Measurements from ENCODE around the gene PRSS16.

PRSS16 gene

DNA sequence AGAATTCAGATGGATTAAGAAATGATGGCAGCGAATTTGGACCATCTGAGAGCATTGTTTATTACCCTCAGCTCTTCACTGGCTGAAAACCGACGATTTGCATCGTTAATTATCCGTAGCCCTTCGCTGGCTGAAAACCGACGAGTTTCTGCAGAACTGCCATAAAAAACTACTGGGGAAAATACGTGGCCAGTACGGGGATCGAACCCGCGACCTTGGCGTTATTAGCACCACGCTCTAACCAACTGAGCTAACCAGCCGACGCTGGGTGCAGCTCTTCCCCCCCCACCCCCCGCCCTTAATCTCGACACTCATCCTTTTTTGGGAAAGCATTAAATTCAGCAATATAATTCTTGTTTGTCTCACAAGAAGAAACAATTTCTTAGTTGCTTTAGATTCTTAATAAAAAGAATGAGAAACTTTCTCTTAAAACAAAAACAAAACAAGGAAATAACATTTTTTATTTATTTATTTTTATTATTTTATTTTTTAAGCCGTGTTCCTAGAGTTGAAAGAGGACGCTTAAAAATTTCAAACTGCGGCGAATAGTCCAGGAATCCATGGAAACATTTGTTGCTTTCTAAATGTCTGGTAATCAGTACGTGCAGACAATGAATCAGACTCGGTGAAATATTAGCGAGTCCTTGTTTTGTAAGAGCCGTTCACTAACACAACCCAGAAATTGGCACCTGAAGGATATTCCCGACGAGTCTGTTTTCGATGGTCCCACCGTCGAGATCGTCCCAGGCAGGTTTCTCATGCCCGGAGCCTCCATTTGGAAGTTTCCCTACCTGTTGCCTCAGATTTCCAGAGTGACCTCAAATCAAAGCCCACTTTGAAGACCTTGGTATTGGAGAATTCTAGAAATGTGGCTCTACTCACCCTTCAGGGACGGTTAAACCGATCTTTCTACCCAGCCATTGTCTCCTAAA lies 27.8 kb downstream of the PRSS16 start:
- ChIA-PET POLR2A (ENCODE audit: low non-redundant PET) (no interaction called here), CTCF (no interaction called here)
- H3K27ac ChIP-seq, result no peak overlapping the region
- TF ChIP-seq, protein P1, sequence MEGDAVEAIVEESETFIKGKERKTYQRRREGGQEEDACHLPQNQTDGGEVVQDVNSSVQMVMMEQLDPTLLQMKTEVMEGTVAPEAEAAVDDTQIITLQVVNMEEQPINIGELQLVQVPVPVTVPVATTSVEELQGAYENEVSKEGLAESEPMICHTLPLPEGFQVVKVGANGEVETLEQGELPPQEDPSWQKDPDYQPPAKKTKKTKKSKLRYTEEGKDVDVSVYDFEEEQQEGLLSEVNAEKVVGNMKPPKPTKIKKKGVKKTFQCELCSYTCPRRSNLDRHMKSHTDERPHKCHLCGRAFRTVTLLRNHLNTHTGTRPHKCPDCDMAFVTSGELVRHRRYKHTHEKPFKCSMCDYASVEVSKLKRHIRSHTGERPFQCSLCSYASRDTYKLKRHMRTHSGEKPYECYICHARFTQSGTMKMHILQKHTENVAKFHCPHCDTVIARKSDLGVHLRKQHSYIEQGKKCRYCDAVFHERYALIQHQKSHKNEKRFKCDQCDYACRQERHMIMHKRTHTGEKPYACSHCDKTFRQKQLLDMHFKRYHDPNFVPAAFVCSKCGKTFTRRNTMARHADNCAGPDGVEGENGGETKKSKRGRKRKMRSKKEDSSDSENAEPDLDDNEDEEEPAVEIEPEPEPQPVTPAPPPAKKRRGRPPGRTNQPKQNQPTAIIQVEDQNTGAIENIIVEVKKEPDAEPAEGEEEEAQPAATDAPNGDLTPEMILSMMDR (conservative IDR thresholded peaks at IDR 0.05; ENCODE audit: low read depth), result no peak
- no peak for DNase-seq (ENCODE audit: low spot score)

DNA sequence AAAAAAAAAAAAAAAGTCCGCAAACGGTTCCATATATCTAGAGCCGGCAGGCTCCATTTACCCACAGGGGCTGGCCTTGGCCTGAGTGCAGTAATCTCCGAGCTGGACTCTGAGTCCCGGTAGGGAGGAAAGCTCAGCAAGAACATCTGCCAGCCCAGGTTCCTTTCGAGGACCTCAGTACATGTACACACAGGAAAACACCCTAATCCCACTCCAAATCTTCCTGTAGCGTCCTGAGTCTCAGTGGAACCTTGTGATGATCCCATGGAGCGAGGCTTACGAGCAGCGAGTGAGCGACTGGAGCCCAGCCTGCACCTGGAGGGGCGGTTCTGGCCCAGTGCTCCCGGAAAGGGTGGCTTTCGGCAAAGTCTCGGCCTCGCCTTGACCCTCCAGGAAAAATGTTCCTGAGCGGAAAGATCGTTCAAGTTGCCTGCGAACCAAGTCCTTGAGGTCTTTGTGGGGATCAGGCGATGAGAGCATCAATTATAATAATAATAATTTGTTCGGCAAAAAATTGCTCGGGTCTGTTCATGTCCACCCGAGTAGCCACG lies 32.1 kb downstream of the PRSS16 start:
- TF ChIP-seq, protein P1 (conservative IDR thresholded peaks at IDR 0.05; ENCODE audit: low read depth), result no peak
- CTCF ChIA-PET, result interaction anchor here (0.6 kb wide), 1 partner anchor 44 kb away, joined by 3 read pairs; no protein-coding TSS in a partner anchor
- POLR2A ChIA-PET (ENCODE audit: low non-redundant PET), result interaction anchor here (0.5 to 0.7 kb wide), 2 partner anchors 24 to 117 kb away, joined by 3 to 5 read pairs; no protein-coding TSS in a partner anchor
- DNase-seq (ENCODE audit: low spot score), result no peak
- H3K27ac ChIP-seq, result no peak overlapping the region

DNA sequence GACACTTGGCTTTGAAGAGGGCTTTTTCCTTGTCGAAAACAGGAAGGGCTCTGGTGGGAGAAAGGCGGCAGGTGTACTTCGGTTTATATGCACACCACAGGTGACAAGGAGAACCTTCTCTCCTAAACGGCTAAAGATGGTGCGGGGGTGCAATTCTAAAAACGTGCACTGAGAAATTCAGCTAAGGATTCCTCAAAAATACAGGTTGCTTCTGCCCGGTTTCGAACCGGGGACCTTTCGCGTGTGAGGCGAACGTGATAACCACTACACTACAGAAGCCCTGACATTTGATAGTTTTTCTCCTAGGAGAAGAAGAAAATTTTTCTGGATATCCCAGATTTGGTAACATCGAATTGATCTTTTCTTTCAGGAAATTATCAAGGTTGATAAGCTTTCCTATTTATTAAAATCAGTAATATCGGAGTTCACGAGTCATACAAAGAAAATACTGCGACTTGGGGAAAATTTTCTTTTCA lies 32.6 kb downstream of the PRSS16 start:
- POLR2A ChIA-PET (ENCODE audit: low non-redundant PET), result interaction anchor here (0.7 kb wide), 1 partner anchor 117 kb away, joined by 5 read pairs; no protein-coding TSS in a partner anchor
- CTCF ChIA-PET, result interaction anchor here (0.6 kb wide), 1 partner anchor 39 kb away, joined by 3 read pairs; no protein-coding TSS in a partner anchor

DNA sequence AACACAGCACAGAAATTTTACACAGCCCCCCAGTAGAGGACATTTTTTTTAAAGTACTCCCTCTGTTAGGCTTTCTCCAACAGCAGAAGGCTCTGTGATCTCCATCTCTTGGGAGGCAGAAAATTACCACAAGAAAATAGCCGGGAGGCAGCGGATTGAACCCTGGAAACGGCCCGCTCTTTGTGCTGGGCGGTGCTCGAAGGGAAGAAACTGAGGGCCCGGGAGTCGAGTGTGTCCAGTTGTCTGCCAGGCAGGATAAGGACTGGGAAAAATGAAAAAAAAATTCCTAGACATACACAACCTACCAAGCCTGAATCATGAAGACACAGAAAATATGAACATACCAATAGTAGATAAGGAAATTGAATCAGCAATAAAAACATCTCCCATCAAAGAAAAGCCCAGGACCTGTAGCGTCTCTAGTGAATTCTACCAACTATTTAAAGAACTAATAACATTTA lies 33.1 kb downstream of the PRSS16 start:
- TF ChIP-seq, protein P1 (conservative IDR thresholded peaks at IDR 0.05; ENCODE audit: low read depth), result no peak
- CTCF ChIA-PET, result interaction anchor here (0.6 kb wide), 1 partner anchor 39 kb away, joined by 3 read pairs; no protein-coding TSS in a partner anchor
- no peak for DNase-seq (ENCODE audit: low spot score)
- H3K27ac ChIP-seq, result no peak overlapping the region
- POLR2A ChIA-PET (ENCODE audit: low non-redundant PET), result no interaction called here

More for the DNA sequence above, 32.6 kb downstream of the PRSS16 start:
- no peak overlapping the region for H3K27ac ChIP-seq
- TF ChIP-seq, protein P1 (conservative IDR thresholded peaks at IDR 0.05; ENCODE audit: low read depth), result no peak
- DNase-seq (ENCODE audit: low spot score), result no peak

DNA sequence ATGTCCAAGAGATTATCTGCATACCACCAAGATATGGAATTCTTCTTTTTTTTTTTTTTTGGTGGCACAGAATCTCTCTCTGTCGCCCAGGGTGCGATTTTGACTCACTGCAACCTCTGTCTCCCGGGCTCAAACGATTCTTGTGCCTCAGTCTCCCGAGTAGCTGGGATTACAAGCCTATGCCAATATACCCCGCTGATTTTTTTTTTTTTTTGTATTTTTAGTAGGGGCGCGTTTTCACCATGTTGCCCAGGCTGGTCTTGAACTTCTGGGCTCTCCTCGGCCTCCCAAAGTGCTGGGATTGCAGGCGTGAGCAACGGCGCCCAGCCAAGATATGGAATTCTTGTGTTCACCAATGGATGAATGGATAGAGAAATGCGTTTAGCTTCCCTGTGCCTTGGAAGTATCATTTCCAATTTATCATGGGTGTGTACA lies 33.6 kb downstream of the PRSS16 start:
- no peak overlapping the region for H3K27ac ChIP-seq
- no peak for DNase-seq (ENCODE audit: low spot score)
- TF ChIP-seq, protein P1 (conservative IDR thresholded peaks at IDR 0.05; ENCODE audit: low read depth), result no peak
- CTCF ChIA-PET, result interaction anchor here (0.6 kb wide), 1 partner anchor 869 kb away, joined by 3 read pairs; no protein-coding TSS in a partner anchor
- POLR2A ChIA-PET (ENCODE audit: low non-redundant PET), result no interaction called here

DNA sequence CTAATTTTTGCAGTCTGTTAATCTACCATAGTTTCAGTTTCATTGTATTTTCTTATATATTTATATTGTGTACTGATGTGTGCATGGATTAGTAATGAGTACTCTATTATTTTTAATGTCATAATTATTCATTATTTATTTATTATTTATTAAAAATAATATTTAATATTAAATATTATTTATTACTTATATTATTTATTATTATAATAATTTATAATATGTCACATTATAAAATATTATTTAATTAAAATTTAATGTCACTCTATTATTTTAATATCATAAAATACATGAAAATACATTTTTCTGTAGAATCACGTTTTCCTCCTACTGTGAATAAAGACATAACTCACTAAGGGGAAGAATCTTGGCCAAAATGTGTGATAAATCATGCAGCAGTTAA lies 34.1 kb downstream of the PRSS16 start:
- POLR2A ChIA-PET (ENCODE audit: low non-redundant PET), result no interaction called here
- DNase-seq (ENCODE audit: low spot score), result no peak
- TF ChIP-seq, protein P1 (conservative IDR thresholded peaks at IDR 0.05; ENCODE audit: low read depth), result no peak
- no peak overlapping the region for H3K27ac ChIP-seq
- CTCF ChIA-PET, result interaction anchor here (0.6 kb wide), 1 partner anchor 870 kb away, joined by 3 read pairs; no protein-coding TSS in a partner anchor

Data from RWPE1 (cell line).